ENCODE results near the gene CDK17.

Gene CDK17

GRCh38 chr12:96239711-96240635 lies 160.3 kb downstream of the CDK17 start:
- DNase-seq = no peak

DNA sequence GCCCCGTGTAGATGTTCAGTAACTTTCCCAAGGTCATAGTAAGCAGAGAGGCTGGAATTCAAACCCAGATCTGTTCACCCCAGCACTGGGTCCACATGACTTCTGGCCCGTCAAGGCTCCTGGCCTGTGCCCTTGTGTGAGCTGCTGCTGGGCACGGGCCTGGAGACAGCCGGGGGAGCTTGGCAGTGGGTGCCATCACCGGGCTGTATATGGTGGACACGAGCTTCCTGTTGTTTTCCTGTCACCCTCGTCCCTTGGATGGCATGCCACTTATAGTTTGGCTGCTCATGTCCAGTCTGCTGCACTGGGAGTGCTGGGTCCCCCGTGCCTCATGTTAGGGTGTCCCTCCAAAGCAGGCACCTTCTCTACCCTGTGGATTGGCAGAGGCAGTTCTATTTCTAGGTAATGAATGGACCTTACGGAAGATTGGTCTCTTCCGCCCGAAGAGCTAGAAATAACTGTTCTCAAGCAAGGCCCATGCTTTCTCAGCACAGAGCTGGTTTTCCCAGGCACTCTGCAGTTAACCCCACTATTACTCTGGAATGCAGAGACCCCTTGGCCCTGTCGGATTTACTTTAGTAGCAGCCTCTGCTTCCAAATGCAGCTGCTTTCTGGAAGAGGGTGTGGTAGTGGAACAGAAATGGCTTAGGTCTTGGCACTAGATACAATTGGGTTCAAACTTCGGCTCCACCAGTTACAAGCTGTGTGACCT lies 161.7 kb downstream of the CDK17 start:
- DNase-seq = no peak

GRCh38 chr12:96237465-96238077 lies 162.7 kb downstream of the CDK17 start:
- peak in 6 of 51 donors; percentile 17 to 57 (median 26) for DNase-seq

GRCh38 chr12:96237035-96237434 lies 163.2 kb downstream of the CDK17 start:
- DNase-seq = no peak

DNA sequence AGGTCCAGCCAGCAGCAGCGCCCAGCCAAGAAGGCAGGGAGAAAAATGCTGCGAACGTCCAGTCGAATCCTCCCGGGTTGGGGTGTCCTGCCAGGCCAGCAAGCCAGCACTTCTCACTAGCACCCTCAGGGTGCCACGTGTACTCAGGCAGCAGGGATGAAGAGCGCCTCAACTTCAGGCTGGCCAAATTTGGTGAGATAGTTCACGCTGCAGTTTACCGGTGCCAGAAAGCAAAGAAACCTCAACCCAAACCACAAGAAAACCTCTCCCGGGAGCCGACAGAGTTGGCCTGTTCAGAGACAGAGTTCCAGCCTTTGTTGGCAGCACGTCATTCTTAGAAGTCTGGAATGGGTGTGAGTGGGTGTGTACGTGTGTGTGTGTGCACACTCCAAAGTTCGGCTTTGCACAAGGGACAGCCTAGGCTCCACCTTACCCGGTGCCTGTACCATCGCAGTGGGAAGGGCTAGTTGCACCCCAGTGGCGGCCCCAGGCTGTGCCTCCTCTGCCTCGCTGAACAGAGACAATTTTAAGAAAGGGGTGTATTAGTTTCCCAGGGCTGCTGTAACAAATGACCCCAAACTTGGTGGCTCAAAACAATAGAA lies 163.9 kb downstream of the CDK17 start:
- peak in 3 of 51 donors; percentile 21 to 26 (median 26) for DNase-seq

DNA sequence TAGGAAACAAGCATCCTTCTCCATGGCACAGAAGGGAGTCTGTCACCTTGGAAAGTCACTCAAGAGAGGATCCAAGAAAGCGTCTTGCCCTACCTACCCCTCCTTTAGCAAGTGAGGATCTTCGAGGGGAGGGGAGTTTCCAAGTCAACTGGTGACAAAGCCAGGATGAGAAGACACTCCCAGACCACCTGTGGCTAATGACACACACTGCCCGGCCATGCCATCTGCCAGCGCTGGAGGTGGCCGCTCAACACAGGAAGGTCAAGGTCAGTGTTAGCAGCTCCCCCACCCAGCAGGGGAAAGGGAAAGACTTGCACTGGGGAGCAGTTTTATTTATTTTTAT lies 164.8 kb downstream of the CDK17 start:
- no peak for DNase-seq

DNA sequence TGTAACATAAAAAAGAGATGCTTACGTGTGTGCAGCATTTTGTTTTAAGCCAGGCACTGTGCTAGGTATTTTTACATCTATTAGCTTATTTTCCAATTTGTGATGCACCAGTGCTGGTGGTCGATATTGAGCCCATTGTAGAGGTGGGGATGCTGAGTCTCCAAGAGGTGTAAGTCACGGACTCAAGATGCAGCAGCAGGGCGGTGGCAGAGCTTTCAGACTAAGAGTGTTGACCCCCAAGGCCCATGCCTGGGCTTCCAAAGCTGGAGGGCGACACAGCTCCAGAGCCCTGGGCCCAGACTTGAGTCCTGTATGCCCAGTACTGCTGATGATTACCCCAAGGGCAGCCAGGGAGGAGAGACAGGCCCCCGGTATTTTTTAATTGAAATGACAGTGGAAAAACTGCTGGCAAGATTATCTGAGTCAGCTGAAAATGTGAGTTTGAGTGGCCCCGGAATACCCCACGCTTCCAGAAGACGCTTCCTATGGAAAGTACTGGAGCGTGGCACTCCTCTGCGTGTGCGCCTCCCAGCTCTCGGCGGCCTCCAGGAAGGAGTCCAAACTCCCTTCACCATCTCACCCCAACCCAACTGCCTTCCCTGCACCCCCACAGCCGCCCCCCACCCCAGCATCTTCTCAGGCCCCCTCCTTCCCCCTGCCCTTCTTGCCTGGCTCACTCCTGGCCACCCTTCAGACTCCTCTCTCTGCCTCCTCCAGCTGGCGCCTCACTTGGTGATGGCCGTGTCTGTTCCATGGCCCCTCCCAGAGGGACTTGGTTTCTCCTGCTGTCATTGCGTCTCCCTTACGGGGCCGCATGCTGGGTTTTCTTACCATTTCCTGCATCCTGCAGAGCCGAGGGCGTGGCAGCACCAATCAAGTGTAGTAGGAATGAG lies 165.4 kb downstream of the CDK17 start:
- no peak for DNase-seq

- DNase-seq = peak in 50 of 51 donors; percentile 33 to 97 (median 86)
Measured at GRCh38 chr12:96233939-96234461, 166.2 kb downstream of the CDK17 start.

GRCh38 chr12:96233168-96233567 lies 167.1 kb downstream of the CDK17 start:
- peak in 19 of 51 donors; percentile 19 to 76 (median 41) for DNase-seq

DNA sequence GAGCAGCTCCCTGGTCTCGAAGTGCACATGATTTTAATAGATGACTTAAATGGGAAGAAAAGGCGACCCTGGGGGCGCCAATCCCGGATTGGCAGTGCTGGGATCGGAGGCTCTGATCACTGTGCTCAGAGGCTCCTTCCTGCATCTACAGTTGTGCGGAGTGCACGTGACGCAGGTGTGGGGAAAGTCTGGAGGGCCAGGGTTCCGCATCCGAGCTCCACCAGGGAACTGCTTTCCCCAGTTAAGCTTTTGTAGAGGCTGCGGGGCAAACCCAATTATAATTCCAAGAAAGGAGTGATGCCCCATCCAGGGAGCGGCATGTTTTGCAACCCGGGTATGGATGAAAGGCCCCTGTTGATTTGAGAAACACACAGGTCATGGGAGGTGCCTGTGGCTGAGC lies 169.6 kb downstream of the CDK17 start:
- no peak for DNase-seq

GRCh38 chr12:96228566-96229248 lies 171.5 kb downstream of the CDK17 start:
- DNase-seq = peak in 1 of 51 donors; percentile 29

Data from hypothalamus (tissue), 51 donors.